HS-27A (cell line): ENCODE results near the gene CLSTN2.

Experiments used
- DNase-seq: peaks from one replicate; pipeline ENCODE4 v3.0.0-alpha.2; 2012; ENCODE audit warnings: low read depth, missing footprints

CLSTN2 gene

GRCh38 chr3:140053794-140054193, 118.8 kb downstream of the CLSTN2 start:
- no peak for DNase-seq

GRCh38 chr3:140055092-140055791, 120.3 kb downstream of the CLSTN2 start:
- no peak for DNase-seq

- no peak for DNase-seq
These were observed 121.1 kb downstream of the CLSTN2 start for GRCh38 chr3:140056047-140056446.

GRCh38 chr3:140061211-140061610, 126.2 kb downstream of the CLSTN2 start:
- no peak for DNase-seq

GRCh38 chr3:140062461-140062860, 127.5 kb downstream of the CLSTN2 start:
- DNase-seq: no peak

- DNase-seq: no peak
These were observed 132.5 kb downstream of the CLSTN2 start for GRCh38 chr3:140067487-140067886.

GRCh38 chr3:140068494-140069017, 133.6 kb downstream of the CLSTN2 start:
- no peak for DNase-seq

- no peak for DNase-seq
These were observed 138.5 kb downstream of the CLSTN2 start for GRCh38 chr3:140073278-140074045.

GRCh38 chr3:140076552-140076951, 141.6 kb downstream of the CLSTN2 start:
- DNase-seq: no peak

- no peak for DNase-seq
These were observed 142.4 kb downstream of the CLSTN2 start for GRCh38 chr3:140077406-140077805.

- no peak for DNase-seq
These were observed 143.4 kb downstream of the CLSTN2 start for GRCh38 chr3:140078343-140078742.

- DNase-seq: no peak
These were observed 144.0 kb downstream of the CLSTN2 start for GRCh38 chr3:140078940-140079339.

GRCh38 chr3:140081887-140082286, 146.9 kb downstream of the CLSTN2 start:
- no peak for DNase-seq

- DNase-seq: no peak
These were observed 150.0 kb downstream of the CLSTN2 start for GRCh38 chr3:140085001-140085400.

GRCh38 chr3:140086642-140087041, 151.7 kb downstream of the CLSTN2 start:
- DNase-seq: no peak

- DNase-seq: no peak
These were observed 153.1 kb downstream of the CLSTN2 start for GRCh38 chr3:140088058-140088457.

GRCh38 chr3:140088513-140088912, 153.5 kb downstream of the CLSTN2 start:
- no peak for DNase-seq

- no peak for DNase-seq
These were observed 154.6 kb downstream of the CLSTN2 start for GRCh38 chr3:140089403-140090072.

GRCh38 chr3:140091143-140091542, 156.2 kb downstream of the CLSTN2 start:
- no peak for DNase-seq

- DNase-seq: no peak
These were observed 158.0 kb downstream of the CLSTN2 start for GRCh38 chr3:140092848-140093536.

- DNase-seq: no peak
These were observed 158.8 kb downstream of the CLSTN2 start for GRCh38 chr3:140093742-140094141.

GRCh38 chr3:140094487-140094886, 159.5 kb downstream of the CLSTN2 start:
- DNase-seq: no peak
